C4-2B (cell line): ENCODE measurements around the gene PKN3.

ENCODE experiments used
- H3K27ac ChIP-seq: fragments of 450-650 bp; 2 replicates; pipeline ENCODE4 v1.5.1; 2017
- CTCF ChIP-seq: fragments of 450-650 bp; conservative IDR thresholded peaks from 2 replicates; pipeline ENCODE4 v1.5.1; 2017; ENCODE audit warnings: mild to moderate bottlenecking
- ZFX ChIP-seq: fragments of 450-650 bp; IDR thresholded peaks from 2 replicates; pipeline ENCODE4 v1.6.1; 2017

The PKN3 gene

DNA sequence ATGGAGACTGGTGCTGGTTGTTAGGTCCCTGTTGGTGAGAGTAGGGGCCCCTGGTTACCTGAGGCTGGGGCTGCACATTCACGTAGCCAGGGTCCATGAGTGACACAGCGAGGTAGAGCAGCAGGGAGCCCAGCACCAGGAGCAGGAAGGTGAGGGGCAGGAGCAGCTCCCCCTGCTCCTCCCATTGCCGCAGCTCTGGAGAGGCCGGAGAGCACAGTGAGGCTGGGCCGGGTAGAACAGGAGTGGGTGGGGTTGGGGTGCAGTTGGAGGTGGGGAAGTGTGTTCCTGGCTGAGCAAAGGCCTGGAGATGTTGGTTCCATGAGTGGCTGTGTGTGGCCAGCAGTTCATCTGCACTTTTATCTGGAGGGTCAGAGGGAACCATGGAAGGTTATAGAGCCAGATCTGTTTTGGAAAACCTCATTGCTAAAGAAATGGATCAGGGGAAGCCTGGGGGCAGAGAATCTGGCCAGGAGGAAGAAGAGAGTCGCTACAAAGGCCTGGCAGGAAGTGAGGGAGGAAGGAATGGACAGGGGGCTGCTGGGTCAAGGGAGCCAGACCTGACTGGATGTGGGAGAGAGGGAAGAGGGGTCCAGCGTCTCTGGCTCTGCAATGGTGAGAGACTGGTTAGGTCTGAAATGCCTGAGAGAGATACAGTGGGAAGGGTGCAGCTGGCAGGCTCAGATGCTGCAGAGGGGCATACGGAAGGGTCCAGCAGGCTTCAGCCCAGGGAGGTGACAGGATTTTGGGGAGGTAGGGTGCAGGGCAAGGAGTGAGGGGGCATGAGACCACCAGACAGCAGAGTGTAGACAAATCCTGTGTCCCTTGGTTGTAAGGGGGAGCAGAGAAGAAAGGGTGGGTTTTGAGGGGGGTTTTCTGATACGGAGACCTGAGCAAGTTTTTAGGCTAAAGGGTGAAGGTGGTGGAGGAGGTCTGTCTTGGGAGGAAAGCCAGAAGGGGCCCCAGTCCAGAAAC, 20.4 kb downstream of the PKN3 start:
- TF ChIP-seq CTCF (no peak), ZFX (no peak)

DNA sequence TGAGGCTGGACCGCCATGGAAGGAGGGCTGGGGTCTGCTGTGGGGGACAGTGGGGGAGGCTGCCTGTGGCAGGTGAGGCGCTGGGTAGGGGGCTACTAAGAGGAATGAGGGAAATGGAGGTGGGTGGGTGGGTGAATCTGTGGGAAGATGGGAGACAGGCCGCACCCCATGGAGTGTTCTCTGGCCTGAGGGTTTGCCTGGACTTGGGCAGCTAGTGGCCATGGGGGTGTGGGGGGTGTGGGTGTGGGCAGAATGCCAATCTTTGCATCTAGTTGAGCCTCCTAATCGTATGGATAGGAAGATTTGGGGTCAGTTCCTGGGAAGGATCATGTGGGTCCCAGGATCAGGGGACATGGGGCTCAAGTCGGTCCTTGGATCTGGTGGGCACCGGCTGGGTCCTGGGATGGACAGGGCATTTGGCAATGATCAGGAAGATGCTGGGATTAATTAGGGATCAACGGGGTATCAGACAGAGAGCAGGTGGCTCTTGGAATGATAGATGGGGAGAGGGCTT, 21.1 kb downstream of the PKN3 start:
- TF ChIP-seq ZFX: no peak
- TF ChIP-seq CTCF: no peak
- H3K27ac ChIP-seq: peak overlapping the region; percentile 86

More for the DNA sequence above, 20.4 kb downstream of the PKN3 start:
- peak overlapping the region; percentile 86 for H3K27ac ChIP-seq

- H3K27ac ChIP-seq: peak within 1 kb of the TSS; percentile 86
Observed at GRCh38 chr9:128723866-128724743, 21.8 kb downstream of the PKN3 start, which contains the start of gene ZDHHC12. TSS of gene ZDHHC12 (minus strand) at chr9:128724127. CDS start at chr9:128724093, 34 bp downstream.

DNA sequence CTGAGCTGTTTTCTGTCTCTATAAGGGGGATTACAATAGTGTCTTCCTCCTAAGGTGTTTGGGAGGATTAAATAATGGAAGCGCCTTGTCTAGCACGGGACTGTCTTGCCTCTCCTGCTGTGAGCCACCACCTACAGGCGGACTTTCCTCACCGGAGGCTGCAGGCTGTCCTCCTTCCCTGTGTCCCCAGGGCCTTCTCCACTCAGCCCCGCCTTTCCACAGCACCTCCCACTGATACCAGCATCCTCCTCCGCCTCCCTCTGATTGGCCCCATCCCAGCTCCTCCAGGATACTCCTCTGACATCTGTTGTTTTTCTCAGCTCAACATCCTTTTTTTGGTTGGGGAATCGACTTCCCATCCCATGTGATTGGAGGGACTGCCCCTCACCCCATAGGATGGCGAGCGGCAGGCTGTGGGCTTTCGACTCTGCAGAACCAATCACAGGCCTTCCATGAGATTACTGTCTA, 22.5 kb downstream of the PKN3 start:
- TF ChIP-seq CTCF: no peak
- no peak for TF ChIP-seq ZFX
- H3K27ac ChIP-seq: peak overlapping the region; percentile 86

More at GRCh38 chr9:128723866-128724743, 21.8 kb downstream of the PKN3 start, which contains the start of gene ZDHHC12:
- TF ChIP-seq ZFX (no peak), CTCF (no peak)

DNA sequence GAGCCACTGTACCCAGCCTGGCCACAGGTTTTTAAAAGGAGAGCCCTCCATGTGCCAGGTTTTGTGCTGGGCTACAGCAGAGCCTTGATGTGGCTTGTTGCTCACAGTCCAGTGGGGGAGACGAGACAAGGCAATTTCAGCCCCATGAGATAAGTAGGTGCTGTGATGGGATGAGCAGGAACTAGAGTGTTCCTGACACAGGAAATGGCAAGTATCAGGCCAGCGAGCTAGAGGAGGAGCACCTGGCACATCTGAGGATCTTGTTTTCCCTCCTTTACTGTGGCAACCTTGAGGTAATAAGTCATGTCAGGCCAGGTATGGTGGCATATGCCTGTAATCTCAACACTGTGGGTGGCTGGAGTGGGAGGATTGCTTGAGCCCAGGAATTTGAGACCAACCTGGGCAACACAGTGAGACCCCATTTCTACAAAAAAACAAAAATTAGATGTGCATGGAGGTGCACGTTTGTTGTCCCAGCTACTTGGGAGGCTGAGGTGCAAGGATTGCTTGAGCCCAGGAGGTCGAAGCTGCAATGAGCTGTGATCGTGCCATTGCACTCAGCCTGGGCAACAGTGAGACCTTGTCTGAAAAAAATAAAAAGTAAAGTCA, 25.4 kb downstream of the PKN3 start:
- TF ChIP-seq CTCF: no peak
- no peak for TF ChIP-seq ZFX
- H3K27ac ChIP-seq: no peak overlapping the region

GRCh38 chr9:128728298-128728697, 26.0 kb downstream of the PKN3 start:
- TF ChIP-seq CTCF (no peak), ZFX (no peak)
- no peak overlapping the region for H3K27ac ChIP-seq
